Kasumi-1 (cell line): ENCODE results near the gene KCTD18.

Experiments
- DNase-seq, 2 experiments: peaks; one replicate each; lab custom pipeline; 2025; lab: John Stamatoyannopoulos, UW

Gene KCTD18

GRCh38 chr2:200509612-200510433 lies at the start of gene KCTD18:
TSS of gene KCTD18 (minus strand) at chr2:200510068. CDS start at chr2:200507016, 3,052 bp downstream.
- DNase-seq, result peak; percentile 91 to 93

GRCh38 chr2:200540793-200541192 lies 30.9 kb upstream of the KCTD18 start:
- DNase-seq, result no peak

- DNase-seq, result no peak
These were observed 28.3 kb upstream of the KCTD18 start for GRCh38 chr2:200538139-200538538.

DNA sequence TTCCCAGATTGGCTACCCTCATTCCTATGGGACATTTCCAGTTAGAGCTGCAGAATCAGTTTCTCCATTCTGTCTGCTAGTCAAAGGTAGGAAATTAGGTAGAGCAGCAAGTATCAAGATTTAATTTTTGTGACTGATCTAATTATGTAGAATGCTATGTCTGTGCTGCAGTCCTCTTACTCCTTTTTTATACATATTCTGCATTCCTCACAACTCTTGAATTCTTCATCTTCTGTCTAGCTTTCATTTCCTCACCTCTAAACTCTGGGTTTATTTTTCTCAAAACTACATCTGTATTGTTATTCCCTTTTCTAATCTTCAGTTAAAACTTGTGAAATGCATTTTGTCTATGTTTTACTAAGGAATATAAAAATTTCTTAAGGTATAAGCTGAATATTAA lies 24.7 kb upstream of the KCTD18 start:
- DNase-seq, result no peak

GRCh38 chr2:200533754-200534153 lies 23.9 kb upstream of the KCTD18 start:
- DNase-seq, result no peak

DNA sequence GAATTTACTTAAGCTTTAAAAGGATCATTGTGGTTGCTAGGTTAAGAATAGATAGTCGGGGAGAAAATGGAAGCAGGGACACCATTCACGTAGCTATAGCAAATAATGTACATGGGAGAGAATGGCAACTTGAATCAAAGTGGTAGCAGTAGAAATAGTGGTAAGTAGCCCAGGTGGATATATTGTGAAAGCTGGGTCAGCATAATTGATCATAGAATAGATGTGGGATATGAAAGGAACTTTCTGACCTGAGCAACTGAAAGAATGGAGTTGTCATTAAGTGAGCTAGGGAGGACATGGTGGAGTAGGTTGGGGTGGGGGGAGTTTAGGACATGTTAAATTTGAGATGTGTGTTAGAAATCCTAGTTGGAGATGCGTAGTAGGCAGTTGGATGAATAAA lies 18.4 kb upstream of the KCTD18 start:
- no peak for DNase-seq

GRCh38 chr2:200525882-200526651 lies 16.2 kb upstream of the KCTD18 start, which contains the start of gene SGO2:
TSS of gene SGO2 (plus strand) at chr2:200526207. CDS start at chr2:200532976, 6,769 bp downstream.
- peak; percentile 100 for DNase-seq

DNA sequence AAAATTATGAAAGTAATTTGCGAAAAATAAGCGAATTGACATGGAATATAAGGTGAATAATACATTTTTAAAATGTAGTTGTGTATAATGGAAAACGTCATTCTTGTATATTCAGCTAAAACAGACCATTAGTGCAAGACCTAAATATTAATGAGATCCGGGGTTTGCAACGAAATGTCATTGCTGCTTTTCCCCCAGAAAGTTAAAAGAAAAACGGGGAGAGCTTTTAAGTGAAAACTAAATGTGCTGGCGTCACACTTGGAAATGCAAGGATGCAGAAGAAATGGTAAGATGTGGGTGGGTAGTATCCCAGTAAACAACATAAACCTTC lies 15.6 kb upstream of the KCTD18 start:
- DNase-seq, result no peak

GRCh38 chr2:200525066-200525465 lies 15.2 kb upstream of the KCTD18 start:
- no peak for DNase-seq

GRCh38 chr2:200523604-200524003 lies 13.7 kb upstream of the KCTD18 start:
- DNase-seq, result no peak

DNA sequence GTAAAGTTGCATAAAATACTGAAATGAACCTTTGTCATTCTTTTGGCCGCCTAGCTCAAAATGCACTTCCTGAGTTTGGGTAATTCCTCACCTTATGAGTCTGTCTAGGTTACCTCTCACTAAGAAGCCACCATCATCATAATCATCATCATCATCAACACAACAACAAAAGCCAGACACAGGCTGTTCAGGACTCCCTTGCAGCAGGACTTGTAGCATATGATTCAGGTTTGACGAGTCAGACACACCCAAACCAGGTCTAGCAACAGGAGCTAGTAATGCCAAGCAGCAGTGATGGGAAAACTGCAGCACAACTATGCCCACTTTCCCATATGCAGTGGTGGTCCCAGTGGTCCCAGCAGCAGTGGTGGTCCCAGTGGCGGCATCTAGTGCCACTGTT lies 13.3 kb upstream of the KCTD18 start:
- no peak for DNase-seq

GRCh38 chr2:200515155-200515554 lies 5.3 kb upstream of the KCTD18 start:
- DNase-seq, result no peak

GRCh38 chr2:200509235-200509611 lies 645 bp downstream of the KCTD18 start:
- DNase-seq, result peak; percentile 22 to 49

GRCh38 chr2:200507179-200507578 lies 2.7 kb downstream of the KCTD18 start:
- no peak for DNase-seq

DNA sequence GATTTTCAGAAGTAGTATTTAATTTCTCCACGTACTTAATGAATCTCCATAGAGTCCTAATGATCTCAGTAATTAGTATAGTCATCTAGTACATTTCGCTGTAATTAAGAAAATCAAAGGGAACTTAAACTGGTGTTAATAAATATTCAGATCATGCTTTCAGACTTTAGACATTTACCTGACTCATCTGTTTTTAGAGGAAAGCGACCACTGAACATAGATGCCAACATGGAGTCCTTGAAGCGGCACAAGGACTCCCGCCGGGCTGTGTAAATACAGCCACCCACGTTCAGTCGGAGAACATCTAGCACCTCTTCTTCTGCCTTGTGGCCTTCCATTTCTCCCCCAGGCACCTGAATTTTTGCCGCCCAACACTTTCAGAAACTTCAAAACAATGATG lies 3.2 kb downstream of the KCTD18 start:
- no peak for DNase-seq

- DNase-seq, result no peak
These were observed 7.7 kb downstream of the KCTD18 start for GRCh38 chr2:200502196-200502595.

GRCh38 chr2:200498402-200499162 lies 11.3 kb downstream of the KCTD18 start:
- DNase-seq, result no peak

DNA sequence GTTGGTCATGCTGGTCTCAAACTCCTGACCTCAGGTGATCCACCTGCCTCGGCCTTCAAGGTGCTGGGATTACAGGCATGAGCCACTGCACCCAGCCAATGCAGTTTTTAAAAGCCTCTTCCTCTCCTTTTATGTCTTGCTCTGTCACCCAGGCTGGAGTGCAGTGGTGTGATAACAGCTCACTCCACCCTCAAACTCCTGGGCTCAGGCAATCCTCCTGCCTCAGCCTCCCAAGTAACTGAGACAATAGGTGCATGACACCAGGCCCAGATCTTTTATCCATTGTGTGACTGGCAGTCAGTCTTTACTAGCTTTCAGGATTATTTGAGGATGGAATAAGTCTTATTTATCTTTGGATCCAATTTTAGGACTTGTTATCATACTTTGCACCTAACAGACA lies 13.2 kb downstream of the KCTD18 start:
- DNase-seq, result no peak

DNA sequence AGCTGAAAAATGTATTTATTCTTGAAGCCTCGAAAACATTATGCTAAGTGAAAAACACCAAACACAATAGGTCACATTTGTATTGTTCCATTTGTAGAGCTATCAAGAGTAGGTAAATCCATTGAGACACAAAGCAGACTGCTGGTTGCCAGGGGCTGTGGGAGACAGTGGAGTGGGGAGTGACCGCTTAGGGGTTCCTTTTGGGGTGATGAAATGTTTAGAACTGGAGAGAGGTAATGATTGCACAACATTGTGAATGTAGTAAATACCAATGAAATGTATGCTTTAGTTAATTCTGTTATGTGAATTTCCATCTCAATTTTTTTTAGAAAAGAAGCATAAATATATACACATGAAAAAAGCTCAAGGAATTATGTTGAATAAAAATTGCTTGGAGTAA lies 15.8 kb downstream of the KCTD18 start:
- no peak for DNase-seq

GRCh38 chr2:200492656-200493055 lies 17.2 kb downstream of the KCTD18 start:
- DNase-seq, result no peak

DNA sequence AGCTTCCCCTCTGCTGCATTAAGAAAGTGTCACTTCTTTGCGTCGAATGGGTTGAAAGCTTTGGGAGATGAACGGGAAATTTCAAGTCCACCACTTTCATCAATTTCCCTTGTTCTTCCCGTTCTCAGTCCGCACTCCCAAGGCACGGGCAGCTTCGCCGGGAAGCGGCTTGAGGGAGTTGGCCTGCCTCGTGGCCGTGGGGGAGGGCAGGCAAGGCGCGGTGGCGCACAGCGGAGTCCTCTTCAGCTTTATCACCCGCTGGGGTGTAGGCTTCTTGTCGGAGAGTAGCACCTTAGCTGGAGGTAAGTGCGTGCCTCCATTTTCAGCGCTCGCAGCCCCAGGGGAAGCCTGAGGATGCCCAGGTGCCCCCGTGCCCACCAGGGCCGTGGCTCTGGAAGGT lies 19.9 kb downstream of the KCTD18 start:
- DNase-seq, result no peak

DNA sequence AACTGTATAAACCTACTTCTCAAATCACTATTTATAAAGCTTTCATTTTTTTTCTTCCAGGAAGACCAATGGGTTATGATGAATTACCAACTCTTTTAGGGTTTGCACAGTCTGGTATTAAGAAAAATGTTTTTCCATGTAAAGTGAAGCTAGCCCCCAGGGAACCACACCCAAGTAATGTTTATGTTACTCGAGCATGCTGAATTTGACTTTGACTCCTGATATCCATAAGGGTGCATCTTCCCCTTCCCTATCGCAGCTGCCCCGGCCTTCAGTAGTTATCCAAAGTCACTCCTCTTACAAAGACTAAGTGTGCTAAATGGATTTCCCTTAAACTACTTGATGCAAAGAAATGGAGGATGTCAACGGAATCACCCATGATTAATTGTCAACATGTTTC lies 21.7 kb downstream of the KCTD18 start:
- no peak for DNase-seq

GRCh38 chr2:200486529-200486928 lies 23.3 kb downstream of the KCTD18 start:
- DNase-seq, result no peak
